ENCODE data around the gene MSLN.

DNA sequence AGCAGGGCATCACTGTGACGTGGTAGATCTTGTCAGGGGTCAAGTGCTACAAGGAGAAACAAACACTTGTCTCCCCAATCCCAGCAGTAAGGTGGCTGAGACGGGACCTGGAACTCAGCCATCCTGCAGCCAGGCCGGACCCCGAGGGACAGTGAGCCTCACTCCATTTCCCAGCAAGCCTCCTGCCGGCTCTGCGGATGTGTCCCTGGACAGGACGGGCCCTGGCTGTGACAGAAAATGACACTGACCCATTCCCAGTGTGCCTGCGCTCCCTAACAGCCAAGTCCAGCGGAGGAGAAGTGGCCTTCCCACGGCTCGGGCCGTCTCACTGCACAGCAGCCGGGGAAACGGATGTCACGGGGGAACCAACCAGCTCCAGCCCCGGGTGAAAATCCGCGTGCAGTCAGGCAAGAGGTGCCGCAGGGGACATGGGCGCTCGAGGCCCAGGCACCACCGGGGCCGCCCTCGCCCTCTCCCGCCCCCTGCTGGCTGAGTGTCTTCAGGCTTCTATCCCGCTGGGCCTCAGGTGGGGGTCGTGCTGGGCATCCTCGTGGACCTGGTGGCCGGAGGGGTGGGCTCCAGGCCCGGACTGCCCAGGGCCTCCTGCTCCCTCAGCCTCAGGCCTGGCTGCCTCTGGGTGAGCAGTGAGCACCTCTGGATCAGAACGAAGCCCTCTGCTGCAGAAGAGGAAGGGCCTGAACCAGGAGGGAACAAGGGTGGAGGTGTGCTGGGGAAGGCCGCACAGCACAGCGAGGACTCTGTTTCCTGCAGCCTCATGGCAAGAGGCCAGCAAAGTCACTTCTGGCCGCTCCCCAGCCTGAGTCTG is 26.9 kb upstream of the MSLN start:
- TF ChIP-seq, protein P1, sequence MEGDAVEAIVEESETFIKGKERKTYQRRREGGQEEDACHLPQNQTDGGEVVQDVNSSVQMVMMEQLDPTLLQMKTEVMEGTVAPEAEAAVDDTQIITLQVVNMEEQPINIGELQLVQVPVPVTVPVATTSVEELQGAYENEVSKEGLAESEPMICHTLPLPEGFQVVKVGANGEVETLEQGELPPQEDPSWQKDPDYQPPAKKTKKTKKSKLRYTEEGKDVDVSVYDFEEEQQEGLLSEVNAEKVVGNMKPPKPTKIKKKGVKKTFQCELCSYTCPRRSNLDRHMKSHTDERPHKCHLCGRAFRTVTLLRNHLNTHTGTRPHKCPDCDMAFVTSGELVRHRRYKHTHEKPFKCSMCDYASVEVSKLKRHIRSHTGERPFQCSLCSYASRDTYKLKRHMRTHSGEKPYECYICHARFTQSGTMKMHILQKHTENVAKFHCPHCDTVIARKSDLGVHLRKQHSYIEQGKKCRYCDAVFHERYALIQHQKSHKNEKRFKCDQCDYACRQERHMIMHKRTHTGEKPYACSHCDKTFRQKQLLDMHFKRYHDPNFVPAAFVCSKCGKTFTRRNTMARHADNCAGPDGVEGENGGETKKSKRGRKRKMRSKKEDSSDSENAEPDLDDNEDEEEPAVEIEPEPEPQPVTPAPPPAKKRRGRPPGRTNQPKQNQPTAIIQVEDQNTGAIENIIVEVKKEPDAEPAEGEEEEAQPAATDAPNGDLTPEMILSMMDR (conservative IDR thresholded peaks at IDR 0.05; ENCODE audit: low read length) = no peak
- no peak for TF ChIP-seq EZH2phosphoT487 (IDR thresholded peaks at IDR 0.05; ENCODE audit: borderline replicate concordance)

All from Loucy (cell line).